Heart left ventricle (tissue), 16 donors: ENCODE measurements around the gene BCL2L1. TPM values are rescaled to one million over a fixed set of nuclear protein-coding genes. Genes with fewer than 3 reads are reported as not detected.
"Not testable (repeated sequence)": the region's sequence is repeated elsewhere in the genome, so short reads cannot be mapped to it uniquely, and the experiment has no call there.

Source experiments
- ATAC-seq, 4 donors: fragments of 200-7000 bp; cut with Tn5 transposase; one replicate each; pipeline ENCODE4 v1.9.1; 2020 to 2022; ENCODE audit warnings: moderate library complexity in 4 of 4, mild to moderate bottlenecking in 3 of 4, moderate number of reproducible peaks in 1 of 4
- DNase-seq, 5 donors: peaks; one replicate each; pipeline ENCODE4 v3.0.0-alpha.2; 2020
- H3K27ac ChIP-seq, 12 donors: fragments of 200-600 bp; sonication (generic) in 4 of 12; one replicate each; pipeline versions ENCODE4 v1.5.0 to v1.8.0; 2016 to 2022; ENCODE audit warnings: mild to moderate bottlenecking in 2 of 12
- H3K27me3 ChIP-seq, 9 donors: fragments of 200-600 bp; sonication (generic) in 2 of 9; one replicate each; pipeline versions ENCODE4 v1.5.1 to v1.8.0; 2016 to 2022; ENCODE audit warnings: mild to moderate bottlenecking in 3 of 9
- H3K36me3 ChIP-seq, 9 donors: fragments of 200-600 bp; sonication (generic) in 2 of 9; one replicate each; pipeline versions ENCODE4 v1.5.0 to v1.8.0; 2018 to 2022; ENCODE audit warnings: mild to moderate bottlenecking in 2 of 9
- H3K4me1 ChIP-seq, 12 donors: fragments of 200-600 bp; sonication (generic) in 4 of 12; one replicate each; pipeline versions ENCODE4 v1.5.0 to v1.8.0; 2016 to 2022; ENCODE audit warnings: mild to moderate bottlenecking in 3 of 12
- H3K4me3 ChIP-seq, 12 donors: fragments of 200-600 bp; sonication (generic) in 4 of 12; one replicate each; pipeline versions ENCODE4 v1.5.0 to v1.8.0; 2017 to 2022; ENCODE audit warnings: mild to moderate bottlenecking in 9 of 12, moderate library complexity in 4 of 12
- H3K9me3 ChIP-seq, 12 donors: fragments of 200-600 bp; sonication (generic) in 4 of 12; one replicate each; pipeline versions ENCODE4 v1.5.0 to v1.8.0; 2016 to 2022; ENCODE audit warnings: mild to moderate bottlenecking in 1 of 12
- CTCF ChIP-seq, 12 donors: fragments of 200-600 bp; sonication (generic) in 4 of 12; IDR thresholded peaks; one replicate each; pipeline versions ENCODE4 v1.5.0 to v1.8.0; 2018 to 2022; ENCODE audit warnings: antibody characterized with exemption in 12 of 12, mild to moderate bottlenecking in 5 of 12
- POLR2A ChIP-seq, 2 donors: fragments of 450-650 bp; IDR thresholded peaks; one replicate each; pipeline ENCODE4 v1.6.1; 2017; ENCODE audit warnings: antibody characterized with exemption in 2 of 2, mild to moderate bottlenecking in 2 of 2, moderate library complexity in 2 of 2
- WGBS, 4 donors: extraction: QIAGEN DNeasy Blood & Tissue Kit in 2 of 4; methylation state at CpG; one replicate each; pipeline versions ENCODE4 v1.1.5 to v1.1.7; 2013 to 2018; 5-methylcytosine and 5-hydroxymethylcytosine counted together
- intact Hi-C, 10 donors: fragments of 100-400 bp; cut with DNase I; formaldehyde crosslinking; loops; one replicate each; pipeline versions ENCODE4 v1.11.1 to v1.14.2; 2022
- polyA plus RNA-seq, 2 donors: library from polyadenylated mRNA; stranded (reverse); fragments of 200-250 nt; gene quantifications; one replicate each; pipeline ENCODE4 v1.2.3, GENCODE V29; 2013
- total RNA-seq, 9 donors: library from RNA; depleted of rRNA in 2 of 9; stranded (reverse); fragments of >200 nt in 2 of 9; fragmentation: NEBNext Ultra II Directional in 3 of 9; extraction: Animal tissue kit (Norgen Biotek cat#: 25700) in 3 of 9; gene quantifications; one replicate each; pipeline versions ENCODE4 v1.1.0 to v1.2.4, GENCODE V29; 2016 to 2023
- donor health status: ischemic (EF 13 %, LVEDD 7.1; RV severe dilation, severe dysfunction).
- donor health status: healthy with polysubstance abuse.
- donor health status: DM: no; HTN: yes; CAD: no.
- donor health status: DM: no; HTN: no; CAD: no.
- donor health status: ischemic (EF 25% LVEDD 6.9; RV normal size, moderate dysfunction).
- donor health status: ischemic (EF 25% LVEDD 5.7; RV mildly dilated, moderate dysfunction).
- donor health status: healthy.
- donor health status: DM: yes; HTN: yes; CAD: no.
- donor health status: ischemic (EF 35%, LVEDD 5.7; RV mildly dilated, moderate dysfunction).
- donor health status: nonischemic (EF 11% LVEDD 7.7; RV severe dilation, severe dysfunction).
- donor health status: DM: yes; HTN: yes; CAD: no.
- donor health status: PGD.
- donor health status: ischemic (EF 29% LVEDD 5.4; RV normal size, mild dysfunction).
- donor health status: nonischemic (EF 23%, LVEDD 6.1; RV moderate dilation, normal function).

The BCL2L1 gene
- total and polyA plus RNA-seq, 11 donors = 32.2 to 217 (median 62.6) TPM

GRCh38 chr20:31661625-31662371 is 60.9 kb downstream of the BCL2L1 start:
- DNase-seq = peak; percentile 86 to 90 (median 87)
- H3K27me3 ChIP-seq = no peaks in the 10 kb centered on the region
- H3K36me3 ChIP-seq = peaks cover 0 to 31% (median 17%) of the 10 kb centered on the region in 9 donors
- intact Hi-C loops = loop anchor here (1.0 to 10.0 kb wide), 6 partner anchors 61 to 163 kb away; partner anchors contain the start of genes BCL2L1 (in 1 of the 10) and MYLK2 (in 1 of the 10)
- peak overlapping the region in 11 of 12 donors; percentile 2 to 60 (median 42) for H3K4me3 ChIP-seq
- 6 to 7% (median 6%) methylated on average over 28 to 31 of the region's 31 CpGs for WGBS, 4 donors
- TF ChIP-seq POLR2A (IDR thresholded peaks at IDR 0.05) (peak in 1 of 2 donors; percentile 78), CTCF (IDR thresholded peaks at IDR 0.05) (peak; percentile 74 to 93 (median 86))
- H3K27ac ChIP-seq = peak overlapping the region; percentile 43 to 84 (median 78)
- peaks cover 18 to 53% (median 44%) of the 10 kb centered on the region in 12 donors for H3K4me1 ChIP-seq
- H3K9me3 ChIP-seq = no peaks in the 10 kb centered on the region
- ATAC-seq = peak; percentile 57 to 89 (median 85)

GRCh38 chr20:31654534-31654933 is 68.1 kb downstream of the BCL2L1 start:
- Histone ChIP-seq H3K36me3 (no peaks in the 10 kb centered on the region), H3K27ac (no peak overlapping the region), H3K27me3 (no peaks in the 10 kb centered on the region), H3K4me1 (peaks cover 0 to 15% (median 9%) of the 10 kb centered on the region in 12 donors), H3K9me3 (no peaks in the 10 kb centered on the region), H3K4me3 (no peak overlapping the region)
- DNase-seq (no peak), ATAC-seq (no peak)
- 72 to 80% (median 78%) methylated on average over 5 of the region's 5 CpGs for WGBS, 4 donors
- intact Hi-C loops = no loop called here
- no peak for TF ChIP-seq POLR2A (IDR thresholded peaks at IDR 0.05)
- TF ChIP-seq CTCF (IDR thresholded peaks at IDR 0.05) = no peak

- TF ChIP-seq CTCF (IDR thresholded peaks at IDR 0.05) = no peak
- no peak for TF ChIP-seq POLR2A (IDR thresholded peaks at IDR 0.05)
- intact Hi-C loops = no loop called here
- no peaks in the 10 kb centered on the region for H3K36me3 ChIP-seq
- no peaks in the 10 kb centered on the region for H3K27me3 ChIP-seq
- H3K9me3 ChIP-seq = no peaks in the 10 kb centered on the region
- H3K4me1 ChIP-seq = peaks cover 0 to 15% (median 9%) of the 10 kb centered on the region in 12 donors
- no peak for DNase-seq
- ATAC-seq = no peak
- no peak overlapping the region for H3K4me3 ChIP-seq
- peak overlapping the region in 1 of 12 donors; percentile 30 for H3K27ac ChIP-seq
- 51 to 60% (median 56%) methylated on average over 5 of the region's 5 CpGs for WGBS, 4 donors
These were observed 69.1 kb downstream of the BCL2L1 start for GRCh38 chr20:31653561-31653960.

DNA sequence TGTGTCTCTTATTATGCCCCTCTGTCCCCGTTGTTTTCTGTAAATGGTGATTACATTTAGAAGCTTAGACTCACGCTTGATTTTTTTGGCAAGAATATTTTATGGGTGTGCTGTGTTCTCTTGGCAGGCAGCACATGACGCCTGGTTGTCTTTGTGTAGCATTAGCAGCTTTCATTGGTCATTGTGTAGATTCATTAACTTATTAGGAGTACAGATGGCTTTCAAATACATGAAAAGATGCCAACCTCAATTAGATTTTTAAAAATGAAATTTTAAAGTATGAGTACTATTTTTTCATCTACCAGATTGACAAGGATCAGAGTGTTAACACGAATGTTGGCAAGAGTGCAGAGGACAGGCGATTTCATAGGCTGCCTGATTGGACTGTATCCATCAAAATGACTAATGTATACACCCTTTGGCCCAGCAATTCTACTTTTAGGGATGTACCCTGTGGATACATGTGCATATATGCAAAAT is 69.7 kb downstream of the BCL2L1 start:
- no peaks in the 10 kb centered on the region for H3K36me3 ChIP-seq
- no peaks in the 10 kb centered on the region for H3K9me3 ChIP-seq
- peaks cover 0 to 15% (median 9%) of the 10 kb centered on the region in 12 donors for H3K4me1 ChIP-seq
- intact Hi-C loops = no loop called here
- ATAC-seq = peak in 3 of 4 donors; percentile 41 to 58 (median 48)
- DNase-seq = no peak
- H3K4me3 ChIP-seq = no peak overlapping the region
- H3K27ac ChIP-seq = peak overlapping the region in 3 of 12 donors; percentile 15 to 31 (median 30)
- 10 to 37% (median 17%) methylated on average over 5 of the region's 5 CpGs for WGBS, 4 donors
- TF ChIP-seq POLR2A (IDR thresholded peaks at IDR 0.05) (no peak), CTCF (IDR thresholded peaks at IDR 0.05) (no peak)
- H3K27me3 ChIP-seq = no peaks in the 10 kb centered on the region

- 77 to 94% (median 80%) methylated on average over 3 of the region's 3 CpGs for WGBS, 4 donors
- intact Hi-C loops, DNase-seq: not testable (repeated sequence)
These were observed 74.6 kb downstream of the BCL2L1 start for GRCh38 chr20:31648104-31648503.

More at GRCh38 chr20:31648104-31648503, 74.6 kb downstream of the BCL2L1 start:
- not testable (repeated sequence) for H3K9me3 ChIP-seq, H3K36me3 ChIP-seq, ATAC-seq, H3K4me1 ChIP-seq, H3K27ac ChIP-seq, H3K4me3 ChIP-seq, H3K27me3 ChIP-seq
